H9 (cell line): Measurements from ENCODE around the gene GRWD1. TPM values are rescaled to one million over a fixed set of nuclear protein-coding genes. Genes with fewer than 3 reads are reported as not detected.

Experiments used
- DNase-seq: peaks from one replicate; pipeline ENCODE4 v3.0.0-alpha.2; 2017
- H2AFZ ChIP-seq: one replicate; pipeline ENCODE4 v1.6.1; 2013; ENCODE audit warnings: mild to moderate bottlenecking, low read length, control low read depth, moderate library complexity
- H2AK5ac ChIP-seq: 2 replicates; pipeline ENCODE4 v1.6.1; 2013; ENCODE audit warnings: low read length, control low read depth, mixed read lengths; ENCODE audit not compliant: insufficient read length
- H2BK120ac ChIP-seq: one replicate; pipeline ENCODE4 v1.6.1; 2013; ENCODE audit warnings: low read depth, mild to moderate bottlenecking, low read length, control low read depth, inconsistent platforms; ENCODE audit not compliant: poor library complexity, severe bottlenecking
- H2BK12ac ChIP-seq: 2 replicates; pipeline ENCODE4 v1.6.1; 2013; ENCODE audit warnings: low read length, control low read depth, mixed read lengths, low read depth; ENCODE audit not compliant: insufficient read length
- H2BK15ac ChIP-seq: 2 replicates; pipeline ENCODE4 v1.6.1; 2013; ENCODE audit warnings: low read depth, low read length, control low read depth
- H2BK20ac ChIP-seq: one replicate; pipeline ENCODE4 v1.6.1; 2013; ENCODE audit warnings: low read depth, mild to moderate bottlenecking, low read length, control low read depth, inconsistent platforms; ENCODE audit not compliant: poor library complexity, severe bottlenecking
- H2BK5ac ChIP-seq: 2 replicates; pipeline ENCODE4 v1.6.1; 2013; ENCODE audit warnings: low read length, control low read depth, mixed read lengths; ENCODE audit not compliant: insufficient read length
- H3K14ac ChIP-seq: 2 replicates; pipeline ENCODE4 v1.6.1; 2013; ENCODE audit warnings: low read length, control low read depth; ENCODE audit not compliant: insufficient read depth
- H3K18ac ChIP-seq: 2 replicates; pipeline ENCODE4 v1.6.1; 2013; ENCODE audit warnings: low read depth, mild to moderate bottlenecking, mixed read lengths, low read length, control low read depth; ENCODE audit not compliant: insufficient read length
- H3K23ac ChIP-seq: 2 replicates; pipeline ENCODE4 v1.6.1; 2013; ENCODE audit warnings: low read length, control low read depth, mixed read lengths, low read depth; ENCODE audit not compliant: insufficient read length
- H3K23me2 ChIP-seq: 2 replicates; pipeline ENCODE4 v1.6.1; 2013; ENCODE audit warnings: low read depth, mild to moderate bottlenecking, mixed read lengths, low read length, control low read depth; ENCODE audit not compliant: insufficient read length, poor library complexity, severe bottlenecking
- H3K27ac ChIP-seq: 2 replicates; pipeline ENCODE4 v1.5.1; 2013; ENCODE audit warnings: low read length, control low read depth, mixed read lengths, low read depth; ENCODE audit not compliant: insufficient read length
- H3K27me3 ChIP-seq: 2 replicates; pipeline ENCODE4 v1.6.1; 2013; ENCODE audit warnings: low read length, control low read depth, inconsistent platforms; ENCODE audit not compliant: insufficient read depth
- H3K4ac ChIP-seq: 2 replicates; pipeline ENCODE4 v1.6.1; 2013; ENCODE audit warnings: low read depth, mild to moderate bottlenecking, control low read depth, inconsistent platforms, low read length, moderate library complexity
- H3K4me1 ChIP-seq: 2 replicates; pipeline ENCODE4 v1.6.1; 2013; ENCODE audit warnings: low read length, control low read depth, inconsistent platforms; ENCODE audit not compliant: insufficient read depth
- H3K4me2 ChIP-seq: 2 replicates; pipeline ENCODE4 v1.6.1; 2013; ENCODE audit warnings: low read length, control low read depth, mixed read lengths; ENCODE audit not compliant: insufficient read length, insufficient read depth
- H3K56ac ChIP-seq: 2 replicates; pipeline ENCODE4 v1.6.1; 2013; ENCODE audit warnings: low read depth, mild to moderate bottlenecking, mixed read lengths, low read length, control low read depth; ENCODE audit not compliant: insufficient read length
- H3K79me1 ChIP-seq: 2 replicates; pipeline ENCODE4 v1.6.1; 2013; ENCODE audit warnings: low read depth, mild to moderate bottlenecking, moderate library complexity, low read length, control low read depth, inconsistent platforms; ENCODE audit not compliant: insufficient read depth, poor library complexity, severe bottlenecking
- H3K79me2 ChIP-seq: 2 replicates; pipeline ENCODE4 v1.6.1; 2013; ENCODE audit warnings: low read length, control low read depth, inconsistent platforms; ENCODE audit not compliant: insufficient read depth
- H3K9ac ChIP-seq: 2 replicates; pipeline ENCODE4 v1.6.1; 2013; ENCODE audit warnings: low read length, control low read depth, mixed read lengths; ENCODE audit not compliant: insufficient read length; ENCODE audit errors: extremely low read depth
- H3K9me3 ChIP-seq: one replicate; pipeline ENCODE4 v1.6.1; 2013; ENCODE audit warnings: low read depth, low read length, inconsistent platforms; ENCODE audit not compliant: control insufficient read depth
- H3T11ph ChIP-seq: one replicate; pipeline ENCODE4 v1.6.1; 2013; ENCODE audit warnings: mild to moderate bottlenecking, low read length, control low read depth, inconsistent platforms
- H4K20me1 ChIP-seq: one replicate; pipeline ENCODE4 v1.6.1; 2013; ENCODE audit not compliant: control insufficient read depth, insufficient read length, insufficient read depth
- H4K5ac ChIP-seq: 2 replicates; pipeline ENCODE4 v1.6.1; 2013; ENCODE audit warnings: low read depth, mild to moderate bottlenecking, mixed read lengths, low read length, control low read depth; ENCODE audit not compliant: insufficient read length
- H4K8ac ChIP-seq: replicated peaks from 2 replicates; pipeline ENCODE4 v1.6.1; 2013; ENCODE audit warnings: low read length, control low read depth, mixed read lengths, low read depth; ENCODE audit not compliant: insufficient read length
- H4K91ac ChIP-seq: 2 replicates; pipeline ENCODE4 v1.6.1; 2013; ENCODE audit warnings: low read depth, mild to moderate bottlenecking, moderate library complexity, mixed read lengths, low read length, control low read depth; ENCODE audit not compliant: insufficient read length
- H3K27ac Mint-ChIP-seq, 3 experiments: 2 replicates in 2 of 3; 3 replicates in 1 of 3; pipeline ENCODE4 v1.8.0; 2020 to 2021; ENCODE audit warnings: mixed read lengths in 3 of 3, mild to moderate bottlenecking in 1 of 3, moderate library complexity in 1 of 3
- H3K27me3 Mint-ChIP-seq: 2 replicates; pipeline ENCODE4 v1.8.0; 2021; ENCODE audit warnings: low read depth, mild to moderate bottlenecking, moderate library complexity, mixed read lengths
- H3K36me3 Mint-ChIP-seq, 3 experiments: 2 replicates in 2 of 3; 3 replicates in 1 of 3; pipeline ENCODE4 v1.8.0; 2020 to 2021; ENCODE audit warnings: low read depth in 3 of 3, mixed read lengths in 3 of 3; ENCODE audit not compliant: insufficient read depth in 1 of 3
- H3K4me1 Mint-ChIP-seq, 2 experiments: 2 replicates each; pipeline ENCODE4 v1.8.0; 2020; ENCODE audit warnings: mixed read lengths in 2 of 2
- H3K4me3 Mint-ChIP-seq, 2 experiments: 2 replicates in 1 of 2; 3 replicates in 1 of 2; pipeline ENCODE4 v1.8.0; 2020 to 2021; ENCODE audit warnings: mild to moderate bottlenecking in 2 of 2, mixed read lengths in 2 of 2, moderate library complexity in 1 of 2
- H3K9me3 Mint-ChIP-seq, 2 experiments: 2 replicates in 1 of 2; 3 replicates in 1 of 2; pipeline ENCODE4 v1.8.0; 2020; ENCODE audit warnings: mild to moderate bottlenecking in 2 of 2, mixed read lengths in 2 of 2, moderate library complexity in 1 of 2
- WGBS: extraction: QIAGEN DNeasy Blood & Tissue Kit; methylation state at CpG from one replicate; pipeline ENCODE4 v1.1.7; 2013; ENCODE audit warnings: missing lambda C conversion rate, low lambda C conversion rate, mixed read lengths; ENCODE audit not compliant: insufficient read length; ENCODE audit errors: extremely low coverage; 5-methylcytosine and 5-hydroxymethylcytosine counted together
- total RNA-seq: library from RNA; stranded (reverse); gene quantifications from 2 replicates; pipeline ENCODE4 v1.2.1, GENCODE V29; 2021
- TF ChIP-seq, protein P1 (sequence below): fragments of 200-600 bp; sonication (generic); conservative IDR thresholded peaks from 3 replicates; pipeline ENCODE4 v1.8.0; 2021; ENCODE audit warnings: antibody characterized with exemption, mild to moderate bottlenecking

Gene GRWD1
- total RNA-seq, 1 experiment from 2014 or later = 92.0 TPM

DNA sequence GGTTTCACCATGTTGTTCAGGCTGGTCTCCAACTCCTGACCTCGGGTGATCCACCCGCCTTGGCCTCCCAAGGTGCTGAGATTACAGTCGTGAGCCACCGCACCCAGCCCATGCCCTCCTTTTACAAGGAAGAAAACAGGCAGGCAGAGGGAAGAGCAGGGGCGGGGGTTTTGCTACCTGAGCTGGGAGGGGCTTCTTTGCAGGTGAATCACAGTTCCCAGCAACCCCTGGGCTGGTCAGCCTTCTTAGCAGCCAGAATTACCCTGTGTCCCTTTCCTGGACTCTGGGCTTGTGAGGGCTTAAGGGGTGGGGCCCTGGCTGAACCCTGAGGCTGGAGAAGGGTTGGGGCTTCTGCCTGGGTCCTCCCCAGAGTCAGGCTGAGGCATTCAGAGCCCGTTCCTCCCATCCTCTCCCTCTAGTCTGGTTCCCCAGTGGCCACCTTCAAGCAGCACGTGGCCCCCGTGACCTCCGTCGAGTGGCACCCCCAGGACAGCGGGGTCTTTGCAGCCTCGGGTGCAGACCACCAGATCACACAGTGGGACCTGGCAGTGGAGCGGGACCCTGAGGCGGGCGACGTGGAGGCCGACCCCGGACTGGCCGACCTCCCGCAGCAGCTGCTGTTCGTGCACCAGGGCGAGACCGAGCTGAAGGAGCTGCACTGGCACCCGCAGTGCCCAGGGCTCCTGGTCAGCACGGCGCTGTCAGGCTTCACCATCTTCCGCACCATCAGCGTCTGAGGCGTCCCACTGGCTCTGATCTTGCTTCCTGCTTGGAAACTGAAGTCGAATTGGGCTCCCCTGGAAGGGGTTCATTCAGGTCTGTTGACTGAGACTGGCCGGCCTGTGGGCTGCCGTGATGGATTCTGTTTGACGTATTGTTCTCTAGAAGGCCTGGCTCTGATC is 6.8 kb downstream of the GRWD1 start:
- H3K79me2 ChIP-seq = no peaks in the 10 kb centered on the region
- no peak overlapping the region for H2BK20ac ChIP-seq
- no peaks in the 10 kb centered on the region for H3K9me3 ChIP-seq
- no peaks in the 10 kb centered on the region for H4K20me1 ChIP-seq
- H3K27me3 ChIP-seq = no peaks in the 10 kb centered on the region
- H3K79me1 ChIP-seq = no peaks in the 10 kb centered on the region
- H3K9me3 Mint-ChIP-seq = no peaks in the 10 kb centered on the region
- no peak overlapping the region for H2BK12ac ChIP-seq
- no peak overlapping the region for H2AFZ ChIP-seq
- no peak overlapping the region for H3K56ac ChIP-seq
- H3K27ac ChIP-seq = no peak overlapping the region
- H3K4me1 ChIP-seq = no peaks in the 10 kb centered on the region
- no peak overlapping the region for H3T11ph ChIP-seq
- H3K27ac Mint-ChIP-seq = no peak overlapping the region; a peak in 1 of 7 replicates
- H2BK120ac ChIP-seq = no peak overlapping the region
- no peaks in the 10 kb centered on the region for H3K23me2 ChIP-seq
- no peak overlapping the region for H2AK5ac ChIP-seq
- H3K23ac ChIP-seq = no peak overlapping the region
- no peaks in the 10 kb centered on the region for H3K4me1 Mint-ChIP-seq
- H4K5ac ChIP-seq = no peak overlapping the region
- H3K14ac ChIP-seq = no peak overlapping the region
- no peak overlapping the region for H3K18ac ChIP-seq
- H2BK15ac ChIP-seq = no peak overlapping the region
- H3K4ac ChIP-seq = no peak overlapping the region
- H4K91ac ChIP-seq = no peak overlapping the region
- H3K4me3 Mint-ChIP-seq = no peak overlapping the region; a peak in 1 of 5 replicates
- no peak for DNase-seq
- no peaks in the 10 kb centered on the region for H3K27me3 Mint-ChIP-seq
- H4K8ac ChIP-seq = no peak overlapping the region
- no peak overlapping the region for H3K4me2 ChIP-seq
- H2BK5ac ChIP-seq = no peak overlapping the region
- H3K9ac ChIP-seq = no peak overlapping the region
- peaks cover 41 to 87% (median 70%) of the 10 kb centered on the region in 3 experiments for H3K36me3 Mint-ChIP-seq
- no CpG with 5 or more reads among the region's 33 CpGs for WGBS
- TF ChIP-seq, protein P1, sequence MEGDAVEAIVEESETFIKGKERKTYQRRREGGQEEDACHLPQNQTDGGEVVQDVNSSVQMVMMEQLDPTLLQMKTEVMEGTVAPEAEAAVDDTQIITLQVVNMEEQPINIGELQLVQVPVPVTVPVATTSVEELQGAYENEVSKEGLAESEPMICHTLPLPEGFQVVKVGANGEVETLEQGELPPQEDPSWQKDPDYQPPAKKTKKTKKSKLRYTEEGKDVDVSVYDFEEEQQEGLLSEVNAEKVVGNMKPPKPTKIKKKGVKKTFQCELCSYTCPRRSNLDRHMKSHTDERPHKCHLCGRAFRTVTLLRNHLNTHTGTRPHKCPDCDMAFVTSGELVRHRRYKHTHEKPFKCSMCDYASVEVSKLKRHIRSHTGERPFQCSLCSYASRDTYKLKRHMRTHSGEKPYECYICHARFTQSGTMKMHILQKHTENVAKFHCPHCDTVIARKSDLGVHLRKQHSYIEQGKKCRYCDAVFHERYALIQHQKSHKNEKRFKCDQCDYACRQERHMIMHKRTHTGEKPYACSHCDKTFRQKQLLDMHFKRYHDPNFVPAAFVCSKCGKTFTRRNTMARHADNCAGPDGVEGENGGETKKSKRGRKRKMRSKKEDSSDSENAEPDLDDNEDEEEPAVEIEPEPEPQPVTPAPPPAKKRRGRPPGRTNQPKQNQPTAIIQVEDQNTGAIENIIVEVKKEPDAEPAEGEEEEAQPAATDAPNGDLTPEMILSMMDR = no peak
